ENCODE data around the gene GOLGA6A.

- TF ChIP-seq CTCF (IDR thresholded peaks at IDR 0.05) = peak; percentile 94 to 98 (median 96)
- no peak for TF ChIP-seq POLR2AphosphoS5 (IDR thresholded peaks at IDR 0.05)
Observed at GRCh38 chr15:74127255-74127953, 45.1 kb upstream of the GOLGA6A start.

Measured in upper lobe of left lung (tissue), 4 donors.